ENCODE data around the gene MAZ. TPM values are rescaled to one million over a fixed set of nuclear protein-coding genes. Genes with fewer than 3 reads are reported as not detected.

Gene MAZ
- total and polyA plus RNA-seq, 2 of the 13 experiments (the other 11 are each of a cell fraction or from before 2014, with no cell fraction given) = 203 to 277 TPM

DNA sequence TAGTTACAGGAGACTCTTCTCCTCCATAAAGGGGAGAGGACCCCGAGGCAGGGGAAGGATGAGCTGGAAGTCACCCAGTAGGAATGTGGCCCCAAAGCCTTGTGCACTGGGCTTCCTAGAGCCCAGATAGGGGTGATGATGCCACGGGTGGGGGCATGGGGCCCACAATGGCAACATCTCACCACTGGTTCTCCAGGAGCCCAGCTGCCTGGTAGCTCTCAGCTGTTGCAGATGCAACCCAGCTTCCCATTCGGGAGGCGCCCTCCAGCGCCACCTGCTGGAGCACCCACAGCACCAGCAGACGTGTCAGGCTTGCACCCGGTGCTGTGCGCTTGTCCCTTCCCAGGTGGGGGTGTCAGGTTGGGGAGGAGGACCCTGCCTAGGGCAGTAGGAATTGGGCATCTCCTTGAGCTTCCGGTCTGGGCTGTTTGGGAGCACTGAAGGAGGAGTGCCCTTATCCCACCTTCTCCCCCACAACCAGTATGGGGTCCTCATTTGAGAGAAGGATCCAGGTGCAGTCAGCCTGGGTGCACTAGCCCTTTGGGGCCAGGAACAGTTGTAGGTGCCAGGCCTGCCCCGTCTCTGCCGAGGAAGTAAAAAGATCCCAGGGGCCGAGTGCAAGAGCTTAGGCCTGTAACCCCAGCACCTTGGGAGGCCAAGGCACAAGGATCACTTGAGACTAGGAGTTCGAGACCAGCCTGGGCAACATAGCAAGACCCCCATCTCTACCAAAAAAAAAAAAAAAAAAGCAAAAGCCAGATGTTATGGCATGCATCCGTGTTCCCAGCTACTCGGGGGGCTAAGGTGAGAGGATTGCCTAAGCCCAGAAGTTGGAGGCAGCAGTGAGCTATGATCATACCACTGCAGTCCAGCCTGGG lies 42.3 kb downstream of the MAZ start (continued):
- TF ChIP-seq, protein P1, sequence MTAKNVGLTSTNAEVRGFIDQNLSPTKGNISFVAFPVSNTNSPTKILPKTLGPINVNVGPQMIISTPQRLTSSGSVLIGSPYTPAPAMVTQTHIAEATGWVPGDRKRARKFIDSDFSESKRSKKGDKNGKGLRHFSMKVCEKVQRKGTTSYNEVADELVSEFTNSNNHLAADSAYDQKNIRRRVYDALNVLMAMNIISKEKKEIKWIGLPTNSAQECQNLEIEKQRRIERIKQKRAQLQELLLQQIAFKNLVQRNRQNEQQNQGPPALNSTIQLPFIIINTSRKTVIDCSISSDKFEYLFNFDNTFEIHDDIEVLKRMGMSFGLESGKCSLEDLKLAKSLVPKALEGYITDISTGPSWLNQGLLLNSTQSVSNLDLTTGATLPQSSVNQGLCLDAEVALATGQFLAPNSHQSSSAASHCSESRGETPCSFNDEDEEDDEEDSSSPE (CRISPR knock-in tag; IDR thresholded peaks at IDR 0.05) = 0 out of 2 replicates have a peak, but pooled peaks have one; percentile 39
- TF ChIP-seq ZNF329 (CRISPR knock-in tag; IDR thresholded peaks at IDR 0.05; ENCODE audit: low read depth) (no peak), ZNF33B (CRISPR knock-in tag; IDR thresholded peaks at IDR 0.05) (0 out of 2 replicates have a peak, but pooled peaks have one; percentile 63), ZNF782 (CRISPR knock-in tag; IDR thresholded peaks at IDR 0.05; ENCODE audit: borderline replicate concordance) (no peak; the same call in 1 of the 2 replicates), ZNF431 (CRISPR knock-in tag; IDR thresholded peaks at IDR 0.05; ENCODE audit: borderline replicate concordance, low read depth) (no peak), ZNF737 (CRISPR knock-in tag; IDR thresholded peaks at IDR 0.05; ENCODE audit: borderline replicate concordance) (no peak), ZNF660 (CRISPR knock-in tag; IDR thresholded peaks at IDR 0.05; ENCODE audit: borderline replicate concordance, low read depth) (no peak), ADNP (CRISPR knock-in tag; IDR thresholded peaks at IDR 0.05) (no peak), KDM1A (CRISPR knock-in tag; IDR thresholded peaks at IDR 0.05) (no peak), GTF3A (CRISPR knock-in tag; conservative IDR thresholded peaks at IDR 0.05) (no peak), XRCC5 (optimal IDR thresholded peaks at IDR 0.05; ENCODE audit: low read length) (peak; percentile 94), RORA (CRISPR knock-in tag; IDR thresholded peaks at IDR 0.05) (no peak), ZNF138 (CRISPR knock-in tag; IDR thresholded peaks at IDR 0.05; ENCODE audit: low read depth) (no peak), ZBTB7B (CRISPR knock-in tag; IDR thresholded peaks at IDR 0.05) (no peak), NFIB (CRISPR knock-in tag; IDR thresholded peaks at IDR 0.05; ENCODE audit: borderline replicate concordance) (no peak), ZNF24 (IDR thresholded peaks at IDR 0.05) (no peak), ZNF354B (CRISPR knock-in tag; IDR thresholded peaks at IDR 0.05) (no peak), ZNF510 (CRISPR knock-in tag; IDR thresholded peaks at IDR 0.05; ENCODE audit: low read depth) (no peak), ZNF605 (CRISPR knock-in tag; IDR thresholded peaks at IDR 0.05) (0 out of 2 replicates have a peak, but pooled peaks have one; percentile 53), XBP1 (CRISPR knock-in tag; IDR thresholded peaks at IDR 0.05) (no peak)
- TF ChIP-seq, protein P2, sequence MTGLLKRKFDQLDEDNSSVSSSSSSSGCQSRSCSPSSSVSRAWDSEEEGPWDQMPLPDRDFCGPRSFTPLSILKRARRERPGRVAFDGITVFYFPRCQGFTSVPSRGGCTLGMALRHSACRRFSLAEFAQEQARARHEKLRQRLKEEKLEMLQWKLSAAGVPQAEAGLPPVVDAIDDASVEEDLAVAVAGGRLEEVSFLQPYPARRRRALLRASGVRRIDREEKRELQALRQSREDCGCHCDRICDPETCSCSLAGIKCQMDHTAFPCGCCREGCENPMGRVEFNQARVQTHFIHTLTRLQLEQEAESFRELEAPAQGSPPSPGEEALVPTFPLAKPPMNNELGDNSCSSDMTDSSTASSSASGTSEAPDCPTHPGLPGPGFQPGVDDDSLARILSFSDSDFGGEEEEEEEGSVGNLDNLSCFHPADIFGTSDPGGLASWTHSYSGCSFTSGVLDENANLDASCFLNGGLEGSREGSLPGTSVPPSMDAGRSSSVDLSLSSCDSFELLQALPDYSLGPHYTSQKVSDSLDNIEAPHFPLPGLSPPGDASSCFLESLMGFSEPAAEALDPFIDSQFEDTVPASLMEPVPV (CRISPR knock-in tag; IDR thresholded peaks at IDR 0.05) = no peak
- TF ChIP-seq, protein P3, sequence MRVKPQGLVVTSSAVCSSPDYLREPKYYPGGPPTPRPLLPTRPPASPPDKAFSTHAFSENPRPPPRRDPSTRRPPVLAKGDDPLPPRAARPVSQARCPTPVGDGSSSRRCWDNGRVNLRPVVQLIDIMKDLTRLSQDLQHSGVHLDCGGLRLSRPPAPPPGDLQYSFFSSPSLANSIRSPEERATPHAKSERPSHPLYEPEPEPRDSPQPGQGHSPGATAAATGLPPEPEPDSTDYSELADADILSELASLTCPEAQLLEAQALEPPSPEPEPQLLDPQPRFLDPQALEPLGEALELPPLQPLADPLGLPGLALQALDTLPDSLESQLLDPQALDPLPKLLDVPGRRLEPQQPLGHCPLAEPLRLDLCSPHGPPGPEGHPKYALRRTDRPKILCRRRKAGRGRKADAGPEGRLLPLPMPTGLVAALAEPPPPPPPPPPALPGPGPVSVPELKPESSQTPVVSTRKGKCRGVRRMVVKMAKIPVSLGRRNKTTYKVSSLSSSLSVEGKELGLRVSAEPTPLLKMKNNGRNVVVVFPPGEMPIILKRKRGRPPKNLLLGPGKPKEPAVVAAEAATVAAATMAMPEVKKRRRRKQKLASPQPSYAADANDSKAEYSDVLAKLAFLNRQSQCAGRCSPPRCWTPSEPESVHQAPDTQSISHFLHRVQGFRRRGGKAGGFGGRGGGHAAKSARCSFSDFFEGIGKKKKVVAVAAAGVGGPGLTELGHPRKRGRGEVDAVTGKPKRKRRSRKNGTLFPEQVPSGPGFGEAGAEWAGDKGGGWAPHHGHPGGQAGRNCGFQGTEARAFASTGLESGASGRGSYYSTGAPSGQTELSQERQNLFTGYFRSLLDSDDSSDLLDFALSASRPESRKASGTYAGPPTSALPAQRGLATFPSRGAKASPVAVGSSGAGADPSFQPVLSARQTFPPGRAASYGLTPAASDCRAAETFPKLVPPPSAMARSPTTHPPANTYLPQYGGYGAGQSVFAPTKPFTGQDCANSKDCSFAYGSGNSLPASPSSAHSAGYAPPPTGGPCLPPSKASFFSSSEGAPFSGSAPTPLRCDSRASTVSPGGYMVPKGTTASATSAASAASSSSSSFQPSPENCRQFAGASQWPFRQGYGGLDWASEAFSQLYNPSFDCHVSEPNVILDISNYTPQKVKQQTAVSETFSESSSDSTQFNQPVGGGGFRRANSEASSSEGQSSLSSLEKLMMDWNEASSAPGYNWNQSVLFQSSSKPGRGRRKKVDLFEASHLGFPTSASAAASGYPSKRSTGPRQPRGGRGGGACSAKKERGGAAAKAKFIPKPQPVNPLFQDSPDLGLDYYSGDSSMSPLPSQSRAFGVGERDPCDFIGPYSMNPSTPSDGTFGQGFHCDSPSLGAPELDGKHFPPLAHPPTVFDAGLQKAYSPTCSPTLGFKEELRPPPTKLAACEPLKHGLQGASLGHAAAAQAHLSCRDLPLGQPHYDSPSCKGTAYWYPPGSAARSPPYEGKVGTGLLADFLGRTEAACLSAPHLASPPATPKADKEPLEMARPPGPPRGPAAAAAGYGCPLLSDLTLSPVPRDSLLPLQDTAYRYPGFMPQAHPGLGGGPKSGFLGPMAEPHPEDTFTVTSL (CRISPR knock-in tag; IDR thresholded peaks at IDR 0.05; ENCODE audit: borderline replicate concordance) = no peak

Measured in HepG2 (cell line).